K562 (cell line): ENCODE data around the gene CCDC15. TPM values are rescaled to one million over a fixed set of nuclear protein-coding genes. Genes with fewer than 3 reads are reported as not detected.

Experiments
- ATAC-seq: fragments of 200-7000 bp; cut with Tn5 transposase; 3 replicates; pipeline ENCODE4 v1.9.1; 2020; ENCODE audit warnings: moderate library complexity
- BruUV-seq: library from RNA; stranded (reverse); fragments of 400-500 nt; replicated peaks from 2 replicates; lab custom pipeline; 2021; lab: Mats Ljungman, UMichigan
- CTCF ChIA-PET: fragments of 300-600 bp; formaldehyde crosslinking; extraction: SDS; loops from one replicate; lab custom pipeline; 2021; ENCODE audit warnings: low intra/inter-chr PET ratio; lab: Yijun Ruan, JAX
- POLR2A ChIA-PET: fragments of 300-600, 350-650 bp; sonication (Branson Sonifier 250); formaldehyde crosslinking; extraction: SDS; loops from one replicate; lab custom pipeline; 2021; ENCODE audit warnings: antibody characterized with exemption, inconsistent platforms; lab: Yijun Ruan, JAX
- DNase-seq, 4 experiments: peaks; one replicate each; pipeline versions ENCODE4 v3.0.0 to v3.0.0-alpha.2; 2011 to 2018; ENCODE audit warnings: low spot score in 3 of 4, mixed read lengths in 3 of 4; ENCODE audit errors: extremely low read depth in 1 of 4
- FAIRE-seq: peaks from 2 replicates; lab custom pipeline; 2011; peaks lifted over from hg19 to GRCh38; lab: Jason Lieb, UNC
- H2AFZ ChIP-seq: 2 replicates; pipeline ENCODE4 v1.6.0; 2011; ENCODE audit warnings: low read depth, low read length, control low read depth, inconsistent platforms
- H3K27ac ChIP-seq: fragments of 200-600 bp; 3 replicates; pipeline ENCODE4 v1.8.0; 2011; ENCODE audit warnings: low read depth, mild to moderate bottlenecking, control low read depth, inconsistent platforms, low read length, moderate library complexity, mixed read lengths; ENCODE audit errors: extremely low read depth
- H3K27me3 ChIP-seq, 2 experiments: fragments of 300-600 bp in 1 of 2; 2 replicates in 1 of 2; 3 replicates in 1 of 2; pipeline versions ENCODE4 v1.6.0 to v1.8.0; 2011; ENCODE audit warnings: inconsistent platforms in 2 of 2, low read length in 2 of 2, mild to moderate bottlenecking in 1 of 2, mixed read lengths in 1 of 2, moderate library complexity in 1 of 2; ENCODE audit not compliant: control insufficient read depth in 2 of 2, insufficient read depth in 2 of 2
- H3K36me3 ChIP-seq: fragments of 300-600 bp; 3 replicates; pipeline ENCODE4 v1.8.0; 2011; ENCODE audit warnings: mild to moderate bottlenecking, low read length, inconsistent platforms; ENCODE audit not compliant: control insufficient read depth, insufficient read depth
- H3K4me1 ChIP-seq, 2 experiments: fragments of 200-600 bp in 1 of 2; replicated peaks in 1 of 2; 2 replicates in 1 of 2; 3 replicates in 1 of 2; pipeline versions ENCODE4 v1.5.1 to v1.8.0; 2011; ENCODE audit warnings: inconsistent platforms in 2 of 2, low read length in 2 of 2, mild to moderate bottlenecking in 1 of 2, mixed read lengths in 1 of 2, moderate library complexity in 1 of 2; ENCODE audit not compliant: control insufficient read depth in 2 of 2, insufficient read depth in 2 of 2
- H3K4me2 ChIP-seq: 2 replicates; pipeline ENCODE4 v1.6.1; 2011; ENCODE audit warnings: low read length, control low read depth, inconsistent platforms, mixed read lengths; ENCODE audit not compliant: insufficient read depth
- H3K4me3 ChIP-seq: fragments of 200-600 bp; sonication (generic), shearing (Covaris generic); 2 replicates; pipeline ENCODE4 v1.5.1; 2016; ENCODE audit warnings: control low read depth, inconsistent platforms
- H3K79me2 ChIP-seq: fragments of 200-600 bp; 3 replicates; pipeline ENCODE4 v1.8.0; 2011; ENCODE audit warnings: low read length, inconsistent platforms; ENCODE audit not compliant: control insufficient read depth, insufficient read depth
- H3K9ac ChIP-seq, 2 experiments: 2 replicates each; pipeline versions ENCODE4 v1.6.0 to v1.6.1; 2011; ENCODE audit warnings: low read depth in 2 of 2, low read length in 2 of 2, control low read depth in 1 of 2, inconsistent platforms in 1 of 2, mild to moderate bottlenecking in 1 of 2, mixed read lengths in 1 of 2; ENCODE audit not compliant: insufficient read depth in 1 of 2
- H3K9me1 ChIP-seq: one replicate; pipeline ENCODE4 v1.6.0; 2011; ENCODE audit warnings: inconsistent platforms, mild to moderate bottlenecking, low read length, moderate library complexity; ENCODE audit not compliant: control insufficient read depth, insufficient read depth
- H3K9me3 ChIP-seq: replicated peaks from 2 replicates; pipeline ENCODE4 v1.5.1; 2011; ENCODE audit warnings: low read depth, low read length, inconsistent platforms; ENCODE audit not compliant: control insufficient read depth, insufficient read depth
- H4K20me1 ChIP-seq: replicated peaks from 2 replicates; pipeline ENCODE4 v1.6.1; 2011; ENCODE audit warnings: low read length, inconsistent platforms, mixed read lengths; ENCODE audit not compliant: control insufficient read depth, insufficient read depth
- ADNP ChIP-seq: fragments of 200-800 bp; sonication (Bioruptor generic); IDR thresholded peaks from 2 replicates; pipeline ENCODE4 v1.6.1; 2016; ENCODE audit warnings: missing genetic modification characterization, missing compliant biosample characterization
- BCOR ChIP-seq: fragments of 450-650 bp; IDR thresholded peaks from 2 replicates; pipeline ENCODE4 v1.6.1; 2016
- CBFA2T2 ChIP-seq: fragments of 450-650 bp; conservative IDR thresholded peaks from 2 replicates; pipeline ENCODE4 v1.6.1; 2017; ENCODE audit warnings: mild to moderate bottlenecking
- CREB3 ChIP-seq: fragments of 450-650 bp; conservative IDR thresholded peaks from 2 replicates; pipeline ENCODE4 v1.6.1; 2016; ENCODE audit warnings: missing genetic modification characterization, low read depth, mild to moderate bottlenecking, missing compliant biosample characterization, moderate library complexity
- CREM ChIP-seq: IDR thresholded peaks from 2 replicates; pipeline ENCODE4 v1.6.1; 2014; ENCODE audit warnings: antibody characterized with exemption, low read depth
- DACH1 ChIP-seq: fragments of 450-650 bp; IDR thresholded peaks from 2 replicates; pipeline ENCODE4 v1.6.1; 2018; ENCODE audit not compliant: partially characterized antibody
- DPF2 ChIP-seq: fragments of 450-650 bp; IDR thresholded peaks from 2 replicates; pipeline ENCODE4 v1.6.1; 2016
- E2F4 ChIP-seq: sonication (generic); formaldehyde crosslinking; IDR thresholded peaks from 2 replicates; pipeline ENCODE4 v1.8.0; 2022; ENCODE audit warnings: mild to moderate bottlenecking, low read depth, missing genetic modification reagents
- EP300 ChIP-seq: IDR thresholded peaks from 2 replicates; pipeline ENCODE4 v1.6.1; 2012; ENCODE audit warnings: low read length, improper control_type of control experiment
- EP400 ChIP-seq: fragments of 450-650 bp; IDR thresholded peaks from 2 replicates; pipeline ENCODE4 v1.6.1; 2017; ENCODE audit warnings: antibody characterized with exemption, mild to moderate bottlenecking, moderate library complexity
- KLF13 ChIP-seq: fragments of 450-650 bp; IDR thresholded peaks from 2 replicates; pipeline ENCODE4 v1.6.1; 2016; ENCODE audit warnings: missing genetic modification characterization, low read depth, mild to moderate bottlenecking, missing compliant biosample characterization, moderate library complexity, borderline replicate concordance
- MAFG ChIP-seq: fragments of 450-650 bp; conservative IDR thresholded peaks from 2 replicates; pipeline ENCODE4 v1.6.1; 2016; ENCODE audit warnings: missing genetic modification characterization, missing compliant biosample characterization
- MEIS2 ChIP-seq: fragments of 450-650 bp; IDR thresholded peaks from 2 replicates; pipeline ENCODE4 v1.6.1; 2014; ENCODE audit warnings: mild to moderate bottlenecking; ENCODE audit not compliant: partially characterized antibody
- PBX2 ChIP-seq, 2 experiments: IDR thresholded peaks in 1 of 2; conservative IDR thresholded peaks in 1 of 2; 2 replicates each; pipeline ENCODE4 v1.6.1; 2016; ENCODE audit warnings: low read depth in 2 of 2, mild to moderate bottlenecking in 1 of 2, missing compliant biosample characterization in 1 of 2, missing genetic modification characterization in 1 of 2, moderate library complexity in 1 of 2
- SMARCA4 ChIP-seq: fragments of 450-650 bp; IDR thresholded peaks from 2 replicates; pipeline ENCODE4 v1.6.1; 2016
- SMARCA5 ChIP-seq: fragments of 450-650 bp; IDR thresholded peaks from 2 replicates; pipeline ENCODE4 v1.6.1; 2016
- TAF9B ChIP-seq: fragments of 450-650 bp; IDR thresholded peaks from 2 replicates; pipeline ENCODE4 v1.6.1; 2018; ENCODE audit warnings: mild to moderate bottlenecking; ENCODE audit not compliant: partially characterized antibody
- TBL1XR1 ChIP-seq, 2 experiments: IDR thresholded peaks; 2 replicates each; pipeline ENCODE4 v1.6.1; 2012; ENCODE audit warnings: improper control_type of control experiment in 2 of 2, low read length in 2 of 2, mild to moderate bottlenecking in 1 of 2
- TCF3 ChIP-seq: sonication (generic); formaldehyde crosslinking; IDR thresholded peaks from 2 replicates; pipeline ENCODE4 v1.4.0; 2020; ENCODE audit warnings: mild to moderate bottlenecking, missing genetic modification reagents
- ZNF766 ChIP-seq: fragments of 200-800 bp; sonication (Bioruptor generic); conservative IDR thresholded peaks from 2 replicates; pipeline ENCODE4 v1.6.1; 2016; ENCODE audit warnings: missing genetic modification characterization, missing compliant biosample characterization
- WGBS: fragments of 100-300 bp; shearing (Covaris generic); methylation state at CpG from one replicate; pipeline ENCODE4 v1.1.6; 2016; ENCODE audit warnings: low coverage, mixed read lengths; ENCODE audit not compliant: insufficient coverage; ENCODE audit errors: missing lambda C conversion rate; 5-methylcytosine and 5-hydroxymethylcytosine counted together
- in situ Hi-C: fragments of 300-500 bp; cut with MboI; formaldehyde crosslinking; loops from 4 replicates; pipeline ENCODE4 v1.15.0; 2018; ENCODE audit warnings: inconsistent platforms, mixed read lengths
- intact Hi-C: fragments of 100-400 bp; cut with micrococcal nuclease; formaldehyde crosslinking; loops from 2 replicates; pipeline ENCODE4 v1.14.2; 2022
- polyA plus RNA-seq, 8 experiments: library from polyadenylated mRNA; depleted of rRNA in 4 of 8; stranded (reverse) in 5 of 8; unstranded in 3 of 8; fragments of >200 nt; fragmentation: Nextera tagmentation in 2 of 8; fragmentation: Illumina TruSeq in 1 of 8; extraction: Ambion mirVana in 2 of 8; extraction: Trizol in 1 of 8; gene quantifications; 2 replicates each; pipeline versions ENCODE4 v1.2.1 to v1.2.3, GENCODE V29; 2011 to 2014; ENCODE audit warnings: inconsistent platforms in 1 of 8, missing spikeins in 1 of 8
- total RNA-seq, 7 experiments: library from RNA; depleted of rRNA in 6 of 7; stranded (reverse); fragments of >200 nt in 6 of 7; fragmentation: Illumina TruSeq in 2 of 7; extraction: Trizol in 2 of 7; gene quantifications; 2 replicates each; pipeline versions ENCODE4 v1.2.1 to v1.2.3, GENCODE V29; 2011 to 2021; ENCODE audit warnings: low replicate concordance in 1 of 7

The CCDC15 gene
- total and polyA plus RNA-seq, 9 of the 15 experiments (the other 6 are each of a cell fraction or from before 2014, with no cell fraction given), result 1.9 to 9.2 (median 3.9) TPM

- Histone ChIP-seq H3K9me3 (no peaks in the 10 kb centered on the region), H3K4me1 (peaks cover 37 to 41% of the 10 kb centered on the region in 2 experiments), H3K9me1 (no peaks in the 10 kb centered on the region), H2AFZ (peak overlapping the region; percentile 93), H3K27ac (peak overlapping the region; percentile 81; the same call in 1 of the 3 replicates), H3K4me3 (no peak overlapping the region), H3K36me3 (no peaks in the 10 kb centered on the region), H3K9ac (no peak overlapping the region), H3K79me2 (no peaks in the 10 kb centered on the region), H3K4me2 (peak overlapping the region; percentile 19; the same call in 1 of the 2 replicates), H4K20me1 (no peaks in the 10 kb centered on the region), H3K27me3 (no peaks in the 10 kb centered on the region)
- ATAC-seq (peak; percentile 52), FAIRE-seq (peak; percentile 80), DNase-seq (peak in 2 of 4 experiments; percentile 54 to 71)
- ChIA-PET POLR2A (interaction anchor here (0.7 to 1.7 kb wide), 4 partner anchors 11 to 500 kb away, joined by 3 to 4 read pairs (median 4); partner anchors contain the start of gene EI24), CTCF (no interaction called here)
- in situ Hi-C loops (no loop called here), intact Hi-C loops (no loop called here)
- BruUV-seq, result no TSS peak
- 23% methylated on average over 4 of the region's 4 CpGs for WGBS
- TF ChIP-seq DACH1, result peak; percentile 59
- peak; percentile 39; the same call in 1 of the 2 replicates for TF ChIP-seq EP400
- TF ChIP-seq CREM, result peak; percentile 40
- TF ChIP-seq MAFG, result 0 out of 2 replicates have a peak, but pooled peaks have one; percentile 10
- no peak for TF ChIP-seq ZNF766 (CRISPR knock-in tag)
- TF ChIP-seq CBFA2T2, result 0 out of 2 replicates have a peak, but pooled peaks have one; percentile 25
- peak; percentile 65; the same call in 1 of the 2 replicates for TF ChIP-seq ADNP (tag)
- peak; percentile 25; the same call in 1 of the 2 replicates for TF ChIP-seq TCF3 (CRISPR knock-in tag)
- no peak for TF ChIP-seq CREB3 (tag)
- peak; percentile 35 for TF ChIP-seq TAF9B
- TF ChIP-seq SMARCA4, result peak; percentile 54; the same call in 1 of the 2 replicates
- no peak for TF ChIP-seq E2F4 (CRISPR knock-in tag)
- TF ChIP-seq EP300, result peak; percentile 43; the same call in 1 of the 2 replicates
- no peak for TF ChIP-seq PBX2 (CRISPR knock-in tag; IDR thresholded peaks at IDR 0.05; ENCODE audit: low read depth)
- 0 out of 2 replicates have a peak, but pooled peaks have one; percentile 24 for TF ChIP-seq PBX2 (tag; conservative IDR thresholded peaks at IDR 0.05; ENCODE audit: low read depth)
- TF ChIP-seq SMARCA5, result peak; percentile 61; the same call in 1 of the 2 replicates
- peak in 1 of 2 experiments; percentile 50; a peak in 1 of 4 replicates for TF ChIP-seq TBL1XR1 (IDR thresholded peaks at IDR 0.05; ENCODE audit: low read length in 2 of 2)
- TF ChIP-seq DPF2, result peak; percentile 74
- TF ChIP-seq MEIS2, result peak; percentile 54
- TF ChIP-seq KLF13 (tag), result no peak
- TF ChIP-seq BCOR, result peak; percentile 65
Measured at GRCh38 chr11:125069008-125069407, 115.0 kb downstream of the CCDC15 start.
